ENCODE measurements around the gene ABCC8. TPM values are rescaled to one million over a fixed set of nuclear protein-coding genes. Genes with fewer than 3 reads are reported as not detected.

ABCC8 gene
- total RNA-seq, 1 experiment from 2014 or later, result 2.4 TPM

DNA sequence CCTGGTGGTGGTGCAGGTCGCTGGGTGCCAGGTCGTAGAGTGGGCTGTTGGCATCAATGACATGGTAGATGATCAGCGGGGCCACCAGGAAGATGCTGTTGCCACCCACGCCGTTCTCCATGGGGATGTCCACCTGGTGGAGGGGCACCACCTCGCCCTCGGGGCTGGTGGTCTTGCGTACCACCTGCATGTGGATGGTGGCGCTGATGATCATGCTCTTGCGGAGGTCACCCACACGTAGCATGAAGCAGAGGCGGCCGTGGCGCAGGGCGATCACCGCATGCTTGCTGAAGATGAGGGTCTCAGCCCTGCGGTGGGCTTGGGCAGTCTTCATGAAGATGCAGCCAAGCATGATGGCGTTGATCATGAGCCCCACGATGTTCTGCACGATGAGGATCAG is 89.4 kb downstream of the ABCC8 start:
- no peak overlapping the region for H2BK12ac ChIP-seq (ENCODE audit: insufficient read length, low read depth, low read length)
- H3K36me3 Mint-ChIP-seq (ENCODE audit: insufficient read depth in 1 of 3, low read depth in 3 of 3), result peaks cover 7 to 9% (median 8%) of the 10 kb centered on the region in 3 experiments; a peak in 6 of 7 replicates
- H3K4me1 ChIP-seq (ENCODE audit: insufficient read depth, low read length), result no peaks in the 10 kb centered on the region; the same call in 1 of the 2 replicates
- H3K23ac ChIP-seq (ENCODE audit: insufficient read length, low read depth, low read length), result no peak overlapping the region
- TF ChIP-seq, protein P1, sequence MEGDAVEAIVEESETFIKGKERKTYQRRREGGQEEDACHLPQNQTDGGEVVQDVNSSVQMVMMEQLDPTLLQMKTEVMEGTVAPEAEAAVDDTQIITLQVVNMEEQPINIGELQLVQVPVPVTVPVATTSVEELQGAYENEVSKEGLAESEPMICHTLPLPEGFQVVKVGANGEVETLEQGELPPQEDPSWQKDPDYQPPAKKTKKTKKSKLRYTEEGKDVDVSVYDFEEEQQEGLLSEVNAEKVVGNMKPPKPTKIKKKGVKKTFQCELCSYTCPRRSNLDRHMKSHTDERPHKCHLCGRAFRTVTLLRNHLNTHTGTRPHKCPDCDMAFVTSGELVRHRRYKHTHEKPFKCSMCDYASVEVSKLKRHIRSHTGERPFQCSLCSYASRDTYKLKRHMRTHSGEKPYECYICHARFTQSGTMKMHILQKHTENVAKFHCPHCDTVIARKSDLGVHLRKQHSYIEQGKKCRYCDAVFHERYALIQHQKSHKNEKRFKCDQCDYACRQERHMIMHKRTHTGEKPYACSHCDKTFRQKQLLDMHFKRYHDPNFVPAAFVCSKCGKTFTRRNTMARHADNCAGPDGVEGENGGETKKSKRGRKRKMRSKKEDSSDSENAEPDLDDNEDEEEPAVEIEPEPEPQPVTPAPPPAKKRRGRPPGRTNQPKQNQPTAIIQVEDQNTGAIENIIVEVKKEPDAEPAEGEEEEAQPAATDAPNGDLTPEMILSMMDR (conservative IDR thresholded peaks at IDR 0.05), result no peak
- H3K9me3 ChIP-seq (ENCODE audit: control insufficient read depth, low read depth, low read length), result no peaks in the 10 kb centered on the region
- no peak overlapping the region for H4K8ac ChIP-seq (replicated peaks; ENCODE audit: insufficient read length, low read depth, low read length)
- H3K4me3 Mint-ChIP-seq, result peak overlapping the region; percentile 24 to 72; a peak in 3 of 5 replicates
- no peak overlapping the region for H3K14ac ChIP-seq (ENCODE audit: insufficient read depth, low read length)
- no peak overlapping the region for H3K4me2 ChIP-seq (ENCODE audit: insufficient read depth, insufficient read length, low read length)
- H3K4ac ChIP-seq (ENCODE audit: low read depth, low read length), result no peak overlapping the region
- 0 out of 5 replicates have a peak, but pooled peaks cover 0 to 3% of the 10 kb centered on the region in 2 experiments for H3K9me3 Mint-ChIP-seq
- H3K18ac ChIP-seq (ENCODE audit: insufficient read length, low read depth, low read length), result no peak overlapping the region
- no peaks in the 10 kb centered on the region for H3K23me2 ChIP-seq (ENCODE audit: insufficient read length, low read depth, low read length, poor library complexity, severe bottlenecking)
- no peak overlapping the region for H2BK120ac ChIP-seq (ENCODE audit: low read depth, low read length, poor library complexity, severe bottlenecking)
- H2BK15ac ChIP-seq (ENCODE audit: low read depth, low read length), result no peak overlapping the region
- no CpG with 5 or more reads among the region's 20 CpGs for WGBS (ENCODE audit: extremely low coverage, insufficient read length, low lambda C conversion rate)
- no peak overlapping the region for H2BK20ac ChIP-seq (ENCODE audit: low read depth, low read length, poor library complexity, severe bottlenecking)
- no peak overlapping the region for H3T11ph ChIP-seq (ENCODE audit: low read length)
- H3K4me1 Mint-ChIP-seq, result peaks cover 6 to 15% of the 10 kb centered on the region in 2 experiments
- no peak overlapping the region for H3K56ac ChIP-seq (ENCODE audit: insufficient read length, low read depth, low read length)
- H3K9ac ChIP-seq (ENCODE audit: extremely low read depth, insufficient read length, low read length), result no peak overlapping the region
- no peak overlapping the region for H2AFZ ChIP-seq (ENCODE audit: low read length)
- H2AK5ac ChIP-seq (ENCODE audit: insufficient read length, low read length), result no peak overlapping the region
- no peak overlapping the region for H4K91ac ChIP-seq (ENCODE audit: insufficient read length, low read depth, low read length)
- no peak overlapping the region for H3K27ac ChIP-seq (ENCODE audit: insufficient read length, low read depth, low read length)
- DNase-seq, result no peak
- peaks cover 3% of the 10 kb centered on the region for H4K20me1 ChIP-seq (ENCODE audit: control insufficient read depth, insufficient read depth, insufficient read length)
- no peak overlapping the region for H4K5ac ChIP-seq (ENCODE audit: insufficient read length, low read depth, low read length)
- H3K79me2 ChIP-seq (ENCODE audit: insufficient read depth, low read length), result no peaks in the 10 kb centered on the region
- no peak overlapping the region; a peak in 1 of 7 replicates for H3K27ac Mint-ChIP-seq
- no peak overlapping the region for H2BK5ac ChIP-seq (ENCODE audit: insufficient read length, low read length)
- no peaks in the 10 kb centered on the region for H3K27me3 ChIP-seq (ENCODE audit: insufficient read depth, low read length)
- peaks cover 31% of the 10 kb centered on the region for H3K27me3 Mint-ChIP-seq (ENCODE audit: low read depth)
- H3K79me1 ChIP-seq (ENCODE audit: insufficient read depth, low read depth, low read length, poor library complexity, severe bottlenecking), result no peaks in the 10 kb centered on the region

All from H9 (cell line).